ENCODE data around the gene DNAJB13. TPM values are rescaled to one million over a fixed set of nuclear protein-coding genes. Genes with fewer than 3 reads are reported as not detected.

DNAJB13 gene
- total and polyA plus RNA-seq, 10 of the 15 experiments (the other 5 are each of a cell fraction or from before 2014, with no cell fraction given) = 0.07 to 0.76 (median 0.15) TPM; not detected in 7

DNA sequence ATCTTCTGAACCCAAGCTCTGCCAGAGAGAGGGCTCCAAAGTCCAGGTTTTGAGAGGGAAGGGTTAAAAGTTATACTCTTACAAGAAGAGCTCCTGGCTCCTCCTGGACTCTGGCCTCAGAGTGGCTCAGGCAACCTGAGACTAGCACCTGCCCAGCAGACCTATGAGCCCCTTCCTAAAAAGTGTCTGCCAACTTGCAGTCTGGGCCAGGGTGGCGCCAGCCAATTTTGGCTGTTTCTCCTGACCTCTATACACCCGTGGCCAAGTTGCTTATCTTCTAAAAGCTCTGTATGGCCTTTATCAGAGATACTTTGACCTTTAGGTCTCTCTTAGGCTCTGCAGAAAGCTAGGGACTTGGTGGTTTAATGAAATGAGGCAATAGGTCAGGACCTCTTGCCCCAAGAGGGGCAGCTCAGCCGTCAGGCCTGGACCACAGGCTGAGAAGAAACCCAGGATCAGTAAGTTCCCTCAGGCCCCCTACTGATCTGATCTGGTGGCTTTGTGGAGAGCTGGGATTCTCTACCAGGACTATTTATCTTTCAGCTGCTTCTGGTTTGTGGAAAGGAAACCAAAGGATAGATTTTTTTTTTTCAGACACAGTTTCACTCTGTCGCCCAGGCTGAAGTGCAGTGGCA lies 68.4 kb downstream of the DNAJB13 start:
- H3K9me3 ChIP-seq (replicated peaks; ENCODE audit: control insufficient read depth, insufficient read depth, low read length) = no peaks in the 10 kb centered on the region
- H4K20me1 ChIP-seq (ENCODE audit: control insufficient read depth, insufficient read depth) = no peaks in the 10 kb centered on the region
- WGBS (ENCODE audit: insufficient coverage, insufficient replicate concordance, low lambda C conversion rate, missing lambda C conversion rate) = 100% methylated on average over 4 of the region's 4 CpGs
- FAIRE-seq (no peak), ATAC-seq (no peak), DNase-seq (ENCODE audit: low read depth, low spot score) (no peak)
- TF ChIP-seq NR2F1 (conservative IDR thresholded peaks at IDR 0.05) = 0 out of 2 replicates have a peak, but pooled peaks have one; percentile 19
- TF ChIP-seq TARDBP (IDR thresholded peaks at IDR 0.05; ENCODE audit: borderline replicate concordance) = no peak
- ChIA-PET SMC1A (ENCODE audit: uncharacterized antibody, unreplicated experiment) (interaction anchor here (0.8 to 3.7 kb wide), 6 partner anchors 14 to 56 kb away, joined by 3 to 49 read pairs (median 5); partner anchors contain the start of gene UCP2), RAD21 (ENCODE audit: unreplicated experiment) (interaction anchor here (1.1 to 3.5 kb wide), 3 partner anchors 22 to 39 kb away, joined by 3 to 31 read pairs (median 10); no protein-coding TSS in a partner anchor), POLR2A (interaction anchor here (1.1 to 3.1 kb wide), 3 partner anchors 9 to 39 kb away, joined by 3 to 20 read pairs (median 5); partner anchors contain the start of gene UCP2), CTCF (interaction anchor here (0.6 to 2.1 kb wide), 5 partner anchors 14 to 39 kb away, joined by 3 to 5 read pairs (median 5); no protein-coding TSS in a partner anchor)
- in situ Hi-C loops (cut with MboI) = no loop called here
- H3K4me3 ChIP-seq = no peak overlapping the region
- no peak overlapping the region for H3K4me2 ChIP-seq (ENCODE audit: control insufficient read depth, insufficient read depth)
- BruUV-seq (replicated peaks) = no TSS peak
- no peak overlapping the region for H2AFZ ChIP-seq (ENCODE audit: control insufficient read depth, low read depth, low read length)
- H3K36me3 ChIP-seq (ENCODE audit: control insufficient read depth in 2 of 2, insufficient read depth in 2 of 2, low read length in 1 of 2) = peaks cover 0 to 1% of the 10 kb centered on the region in 2 experiments; a peak in 3 of 4 replicates
- no peak overlapping the region for H3K27ac ChIP-seq (ENCODE audit: control insufficient read depth, insufficient read depth)
- no peaks in the 10 kb centered on the region for H3K79me2 ChIP-seq (ENCODE audit: control insufficient read depth, insufficient read depth, low read length)
- H3K27me3 ChIP-seq (replicated peaks in 1 of 2; ENCODE audit: control insufficient read depth in 2 of 2, insufficient read depth in 2 of 2, low read length in 1 of 2) = no peaks in the 10 kb centered on the region
- H3K9ac ChIP-seq (ENCODE audit: control insufficient read depth, insufficient read depth, low read length) = no peak overlapping the region
- peaks cover 21% of the 10 kb centered on the region for H3K4me1 ChIP-seq (ENCODE audit: control insufficient read depth, insufficient read depth, low read length)
- intact Hi-C loops (cut with micrococcal nuclease; ENCODE audit: unreplicated experiment) = no loop called here

DNA sequence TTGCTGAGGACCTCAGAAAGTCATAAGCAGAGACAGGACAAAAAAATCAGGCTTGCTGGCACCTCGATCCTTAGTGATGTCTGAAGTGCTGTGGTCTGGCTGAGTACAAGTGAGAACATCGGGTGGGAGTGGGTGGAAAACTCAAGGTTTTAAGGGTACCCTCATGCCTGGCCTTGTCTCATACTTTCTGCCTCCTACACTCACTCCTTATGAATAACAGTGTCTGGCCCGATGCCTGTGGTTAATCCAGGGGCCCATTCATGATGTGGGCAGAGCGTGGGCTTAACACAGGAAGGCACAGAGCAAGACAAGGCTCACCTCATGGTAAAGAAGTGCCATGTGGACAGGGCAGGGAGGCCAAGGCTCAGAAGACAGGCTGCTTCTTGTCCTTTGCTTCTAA lies 69.0 kb downstream of the DNAJB13 start:
- ChIA-PET RAD21 (ENCODE audit: unreplicated experiment) (interaction anchor here (0.5 to 3.5 kb wide), 9 partner anchors 10 to 129 kb away, joined by 3 to 31 read pairs (median 6); partner anchors contain the start of gene UCP2), CTCF (interaction anchor here (1.3 to 2.1 kb wide), 6 partner anchors 14 to 56 kb away, joined by 4 to 8 read pairs (median 5); no protein-coding TSS in a partner anchor), SMC1A (ENCODE audit: uncharacterized antibody, unreplicated experiment) (interaction anchor here (1.2 to 3.7 kb wide), 8 partner anchors 9 to 430 kb away, joined by 3 to 49 read pairs (median 8); partner anchors contain the start of gene UCP2), POLR2A (interaction anchor here (1.0 to 3.1 kb wide), 5 partner anchors 8 to 40 kb away, joined by 4 to 20 read pairs (median 5); partner anchors contain the start of gene UCP2)
- peak overlapping the region; percentile 58 for H3K27ac ChIP-seq (ENCODE audit: control insufficient read depth, insufficient read depth)
- in situ Hi-C loops (cut with MboI) = no loop called here
- WGBS (ENCODE audit: insufficient coverage, insufficient replicate concordance, low lambda C conversion rate, missing lambda C conversion rate) = 42% methylated on average over 4 of the region's 4 CpGs
- H2AFZ ChIP-seq (ENCODE audit: control insufficient read depth, low read depth, low read length) = peak overlapping the region; percentile 50
- DNase-seq (ENCODE audit: low read depth, low spot score) (peak; percentile 20), FAIRE-seq (peak; percentile 66), ATAC-seq (peak; percentile 75)
- H4K20me1 ChIP-seq (ENCODE audit: control insufficient read depth, insufficient read depth) = no peaks in the 10 kb centered on the region
- H3K36me3 ChIP-seq (ENCODE audit: control insufficient read depth in 2 of 2, insufficient read depth in 2 of 2, low read length in 1 of 2) = peaks cover 0 to 1% of the 10 kb centered on the region in 2 experiments; a peak in 3 of 4 replicates
- no peak overlapping the region for H3K4me3 ChIP-seq
- no peaks in the 10 kb centered on the region for H3K79me2 ChIP-seq (ENCODE audit: control insufficient read depth, insufficient read depth, low read length)
- no peaks in the 10 kb centered on the region for H3K9me3 ChIP-seq (replicated peaks; ENCODE audit: control insufficient read depth, insufficient read depth, low read length)
- H3K4me2 ChIP-seq (ENCODE audit: control insufficient read depth, insufficient read depth) = peak overlapping the region; percentile 50
- BruUV-seq (replicated peaks) = no TSS peak
- H3K4me1 ChIP-seq (ENCODE audit: control insufficient read depth, insufficient read depth, low read length) = peaks cover 21% of the 10 kb centered on the region
- intact Hi-C loops (cut with micrococcal nuclease; ENCODE audit: unreplicated experiment) = loop anchor here (5.0 kb wide), 1 partner anchor 38 kb away; the partner anchor contains the start of gene UCP2
- TF ChIP-seq NRF1 (conservative IDR thresholded peaks at IDR 0.05; ENCODE audit: low read depth, low read length) (no peak), BCL11A (IDR thresholded peaks at IDR 0.05; ENCODE audit: low read depth, low read length) (0 out of 2 replicates have a peak, but pooled peaks have one; percentile 10), CBFB (IDR thresholded peaks at IDR 0.05; ENCODE audit: low read depth) (peak; percentile 57; the same call in 1 of the 2 replicates), RUNX3 (IDR thresholded peaks at IDR 0.05; ENCODE audit: low read length) (peak; percentile 82), IKZF2 (IDR thresholded peaks at IDR 0.05) (peak in 1 of 2 experiments; percentile 14; a peak in 2 of 4 replicates), JUNB (IDR thresholded peaks at IDR 0.05) (peak; percentile 25; the same call in 1 of the 2 replicates), NFYB (IDR thresholded peaks at IDR 0.05; ENCODE audit: insufficient read depth, low read depth, low read length) (no peak), RFX5 (IDR thresholded peaks at IDR 0.05; ENCODE audit: low read depth, low read length) (no peak), DPF2 (IDR thresholded peaks at IDR 0.05) (peak; percentile 41; the same call in 1 of the 2 replicates)
- TF ChIP-seq, protein P1, sequence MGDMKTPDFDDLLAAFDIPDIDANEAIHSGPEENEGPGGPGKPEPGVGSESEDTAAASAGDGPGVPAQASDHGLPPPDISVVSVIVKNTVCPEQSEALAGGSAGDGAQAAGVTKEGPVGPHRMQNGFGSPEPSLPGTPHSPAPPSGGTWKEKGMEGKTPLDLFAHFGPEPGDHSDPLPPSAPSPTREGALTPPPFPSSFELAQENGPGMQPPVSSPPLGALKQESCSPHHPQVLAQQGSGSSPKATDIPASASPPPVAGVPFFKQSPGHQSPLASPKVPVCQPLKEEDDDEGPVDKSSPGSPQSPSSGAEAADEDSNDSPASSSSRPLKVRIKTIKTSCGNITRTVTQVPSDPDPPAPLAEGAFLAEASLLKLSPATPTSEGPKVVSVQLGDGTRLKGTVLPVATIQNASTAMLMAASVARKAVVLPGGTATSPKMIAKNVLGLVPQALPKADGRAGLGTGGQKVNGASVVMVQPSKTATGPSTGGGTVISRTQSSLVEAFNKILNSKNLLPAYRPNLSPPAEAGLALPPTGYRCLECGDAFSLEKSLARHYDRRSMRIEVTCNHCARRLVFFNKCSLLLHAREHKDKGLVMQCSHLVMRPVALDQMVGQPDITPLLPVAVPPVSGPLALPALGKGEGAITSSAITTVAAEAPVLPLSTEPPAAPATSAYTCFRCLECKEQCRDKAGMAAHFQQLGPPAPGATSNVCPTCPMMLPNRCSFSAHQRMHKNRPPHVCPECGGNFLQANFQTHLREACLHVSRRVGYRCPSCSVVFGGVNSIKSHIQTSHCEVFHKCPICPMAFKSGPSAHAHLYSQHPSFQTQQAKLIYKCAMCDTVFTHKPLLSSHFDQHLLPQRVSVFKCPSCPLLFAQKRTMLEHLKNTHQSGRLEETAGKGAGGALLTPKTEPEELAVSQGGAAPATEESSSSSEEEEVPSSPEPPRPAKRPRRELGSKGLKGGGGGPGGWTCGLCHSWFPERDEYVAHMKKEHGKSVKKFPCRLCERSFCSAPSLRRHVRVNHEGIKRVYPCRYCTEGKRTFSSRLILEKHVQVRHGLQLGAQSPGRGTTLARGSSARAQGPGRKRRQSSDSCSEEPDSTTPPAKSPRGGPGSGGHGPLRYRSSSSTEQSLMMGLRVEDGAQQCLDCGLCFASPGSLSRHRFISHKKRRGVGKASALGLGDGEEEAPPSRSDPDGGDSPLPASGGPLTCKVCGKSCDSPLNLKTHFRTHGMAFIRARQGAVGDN (IDR thresholded peaks at IDR 0.05) = peak; percentile 54
- no peaks in the 10 kb centered on the region for H3K27me3 ChIP-seq (replicated peaks in 1 of 2; ENCODE audit: control insufficient read depth in 2 of 2, insufficient read depth in 2 of 2, low read length in 1 of 2)
- no peak overlapping the region; the same call in 1 of the 2 replicates for H3K9ac ChIP-seq (ENCODE audit: control insufficient read depth, insufficient read depth, low read length)

Measured in GM12878 (cell line).